GM18907 (cell line): ENCODE data around the gene ATP13A3.

ENCODE experiments used
- ATAC-seq: cut with Tn5 transposase; IDR thresholded peaks from one replicate; pipeline ENCODE4 v1.9.1; 2021; ENCODE audit warnings: mild to moderate bottlenecking, moderate library complexity; ENCODE audit not compliant: unreplicated experiment

Gene ATP13A3

GRCh38 chr3:194376241-194376560 lies 110.6 kb downstream of the ATP13A3 start:
- ATAC-seq: no peak

GRCh38 chr3:194375473-194376240 lies 111.1 kb downstream of the ATP13A3 start:
- ATAC-seq: no peak

GRCh38 chr3:194374935-194375334 lies 111.9 kb downstream of the ATP13A3 start:
- ATAC-seq: no peak

GRCh38 chr3:194373899-194374298 lies 112.9 kb downstream of the ATP13A3 start:
- ATAC-seq: no peak

GRCh38 chr3:194373028-194373427 lies 113.8 kb downstream of the ATP13A3 start:
- no peak for ATAC-seq

- no peak for ATAC-seq
These were observed 116.0 kb downstream of the ATP13A3 start for GRCh38 chr3:194370753-194371152.

- no peak for ATAC-seq
These were observed 117.1 kb downstream of the ATP13A3 start, which contains the start of gene LRRC15 for GRCh38 chr3:194369522-194370279. Gene LRRC15, minus strand, starts transcription at chr3:194369743. Its CDS starts 8,700 bp downstream, at chr3:194361043.

- ATAC-seq: no peak
These were observed 117.9 kb downstream of the ATP13A3 start for GRCh38 chr3:194368918-194369317.

- ATAC-seq: no peak
These were observed 118.6 kb downstream of the ATP13A3 start for GRCh38 chr3:194367992-194368841.

GRCh38 chr3:194365978-194366490 lies 120.8 kb downstream of the ATP13A3 start:
- ATAC-seq: no peak

- ATAC-seq: no peak
These were observed 121.3 kb downstream of the ATP13A3 start for GRCh38 chr3:194365526-194365925.

GRCh38 chr3:194364652-194365434 lies 122.0 kb downstream of the ATP13A3 start:
- ATAC-seq: no peak

GRCh38 chr3:194364314-194364651 lies 122.5 kb downstream of the ATP13A3 start:
- ATAC-seq: no peak

- ATAC-seq: no peak
These were observed 126.2 kb downstream of the ATP13A3 start for GRCh38 chr3:194360568-194360967.

GRCh38 chr3:194357681-194358080 lies 129.1 kb downstream of the ATP13A3 start:
- no peak for ATAC-seq

- no peak for ATAC-seq
These were observed 131.4 kb downstream of the ATP13A3 start for GRCh38 chr3:194355379-194355778.

GRCh38 chr3:194354315-194354714 lies 132.5 kb downstream of the ATP13A3 start:
- ATAC-seq: no peak
